ENCODE data around the gene ZNF487. TPM values are rescaled to one million over a fixed set of nuclear protein-coding genes. Genes with fewer than 3 reads are reported as not detected.

ZNF487 gene
- total RNA-seq: 8.1 and 9.3 TPM in 2 replicates
- 5.6 and 8.9 TPM in 2 replicates for polyA plus RNA-seq

GRCh38 chr10:43436291-43437140, at the start of gene ZNF487:
Gene ZNF487 (plus strand): TSS chr10:43437111. CDS start chr10:43475814, 38,703 bp downstream.
- Histone ChIP-seq H3K4me2 (peak within 1 kb of the TSS; percentile 83), H3K4me3 (peak within 1 kb of the TSS; percentile 77), H3K9me3 (ENCODE audit: low read depth) (no peaks in the 10 kb centered on the region), H4K20me1 (ENCODE audit: insufficient read depth, poor library complexity, severe bottlenecking) (no peaks in the 10 kb centered on the region), H3K4me1 (ENCODE audit: insufficient read depth) (peaks cover 8% of the 10 kb centered on the region), H3K27me3 (no peaks in the 10 kb centered on the region), H3K79me2 (peaks cover 26% of the 10 kb centered on the region), H3K27ac (peak within 1 kb of the TSS; percentile 98), H2AFZ (peak within 1 kb of the TSS; percentile 76), H3K36me3 (replicated peaks; ENCODE audit: insufficient read depth, low read depth) (no peaks in the 10 kb centered on the region), H3K9me2 (replicated peaks; ENCODE audit: insufficient read depth) (no peaks in the 10 kb centered on the region)
- peak; percentile 93 for DNase-seq (ENCODE audit: low spot score)
- no peak for TF ChIP-seq EZH2 (IDR thresholded peaks at IDR 0.05; ENCODE audit: borderline replicate concordance)
- TF ChIP-seq CTCF (IDR thresholded peaks at IDR 0.05; ENCODE audit: poor library complexity): peak; percentile 23
- WGBS (ENCODE audit: low lambda C conversion rate, missing lambda C conversion rate): 2% methylated on average over 69 of the region's 69 CpGs

GRCh38 chr10:43387678-43388032, 49.3 kb upstream of the ZNF487 start:
- peaks cover 14% of the 10 kb centered on the region for H3K4me1 ChIP-seq (ENCODE audit: insufficient read depth)
- H2AFZ ChIP-seq: no peak overlapping the region
- no peak for DNase-seq (ENCODE audit: low spot score)
- no peak overlapping the region for H3K4me3 ChIP-seq
- no peak overlapping the region for H3K4me2 ChIP-seq
- H3K27me3 ChIP-seq: no peaks in the 10 kb centered on the region
- H3K9me3 ChIP-seq (ENCODE audit: low read depth): no peaks in the 10 kb centered on the region
- peaks cover 58% of the 10 kb centered on the region for H3K79me2 ChIP-seq
- H3K27ac ChIP-seq: no peak overlapping the region
- WGBS (ENCODE audit: low lambda C conversion rate, missing lambda C conversion rate): 93% methylated on average over 5 of the region's 5 CpGs
- H4K20me1 ChIP-seq (ENCODE audit: insufficient read depth, poor library complexity, severe bottlenecking): peaks cover 65% of the 10 kb centered on the region
- peaks cover 5% of the 10 kb centered on the region for H3K36me3 ChIP-seq (replicated peaks; ENCODE audit: insufficient read depth, low read depth)
- TF ChIP-seq EZH2phosphoT487 (IDR thresholded peaks at IDR 0.05; ENCODE audit: low read depth, severe bottlenecking, unreplicated experiment): no peak
- no peak for TF ChIP-seq EZH2 (IDR thresholded peaks at IDR 0.05; ENCODE audit: borderline replicate concordance)
- TF ChIP-seq CTCF (IDR thresholded peaks at IDR 0.05; ENCODE audit: poor library complexity): no peak
- no peaks in the 10 kb centered on the region for H3K9me2 ChIP-seq (replicated peaks; ENCODE audit: insufficient read depth)

- Histone ChIP-seq H3K4me2 (peak overlapping the region; percentile 18), H3K36me3 (replicated peaks; ENCODE audit: insufficient read depth, low read depth) (peaks cover 5% of the 10 kb centered on the region), H3K4me3 (no peak overlapping the region), H4K20me1 (ENCODE audit: insufficient read depth, poor library complexity, severe bottlenecking) (peaks cover 86% of the 10 kb centered on the region), H3K27me3 (no peaks in the 10 kb centered on the region), H3K27ac (no peak overlapping the region), H3K9me3 (ENCODE audit: low read depth) (no peaks in the 10 kb centered on the region), H3K79me2 (peaks cover 80% of the 10 kb centered on the region), H2AFZ (no peak overlapping the region), H3K4me1 (ENCODE audit: insufficient read depth) (peaks cover 18% of the 10 kb centered on the region), H3K9me2 (replicated peaks; ENCODE audit: insufficient read depth) (no peaks in the 10 kb centered on the region)
- 51% methylated on average over 3 of the region's 3 CpGs for WGBS (ENCODE audit: low lambda C conversion rate, missing lambda C conversion rate)
- TF ChIP-seq EZH2 (IDR thresholded peaks at IDR 0.05; ENCODE audit: borderline replicate concordance): no peak
- DNase-seq (ENCODE audit: low spot score): no peak
These were observed 47.0 kb upstream of the ZNF487 start for GRCh38 chr10:43389867-43390266.

GRCh38 chr10:43390333-43390732, 46.6 kb upstream of the ZNF487 start:
- H3K27ac ChIP-seq: peak overlapping the region; percentile 24
- peaks cover 5% of the 10 kb centered on the region for H3K36me3 ChIP-seq (replicated peaks; ENCODE audit: insufficient read depth, low read depth)
- H3K4me1 ChIP-seq (ENCODE audit: insufficient read depth): peaks cover 22% of the 10 kb centered on the region
- H2AFZ ChIP-seq: no peak overlapping the region
- WGBS (ENCODE audit: low lambda C conversion rate, missing lambda C conversion rate): 80% methylated on average over 5 of the region's 5 CpGs
- no peaks in the 10 kb centered on the region for H3K9me3 ChIP-seq (ENCODE audit: low read depth)
- TF ChIP-seq EZH2 (IDR thresholded peaks at IDR 0.05; ENCODE audit: borderline replicate concordance) (no peak), CTCF (IDR thresholded peaks at IDR 0.05; ENCODE audit: poor library complexity) (no peak), EZH2phosphoT487 (IDR thresholded peaks at IDR 0.05; ENCODE audit: low read depth, severe bottlenecking, unreplicated experiment) (no peak)
- no peaks in the 10 kb centered on the region for H3K27me3 ChIP-seq
- no peaks in the 10 kb centered on the region for H3K9me2 ChIP-seq (replicated peaks; ENCODE audit: insufficient read depth)
- H3K4me3 ChIP-seq: no peak overlapping the region
- DNase-seq (ENCODE audit: low spot score): no peak
- H4K20me1 ChIP-seq (ENCODE audit: insufficient read depth, poor library complexity, severe bottlenecking): peaks cover 88% of the 10 kb centered on the region
- H3K79me2 ChIP-seq: peaks cover 84% of the 10 kb centered on the region
- H3K4me2 ChIP-seq: peak overlapping the region; percentile 18
